RWPE2 (cell line): ENCODE data around the gene DAZAP1.

Experiments
- ATAC-seq: fragments of 200-7000 bp; cut with Tn5 transposase; 3 replicates; pipeline ENCODE4 v1.9.1; 2021; ENCODE audit warnings: low read depth
- DNase-seq: peaks from one replicate; pipeline ENCODE4 v3.0.0-alpha.2; 2020; ENCODE audit warnings: low spot score
- H3K27ac ChIP-seq: fragments of 450-650 bp; 2 replicates; pipeline ENCODE4 v1.5.1; 2017; ENCODE audit warnings: mild to moderate bottlenecking; ENCODE audit not compliant: poor library complexity, severe bottlenecking
- H3K27me3 ChIP-seq: fragments of 250-450 bp; sonication (Bioruptor Pico); 2 replicates; pipeline ENCODE4 v1.5.1; 2021; ENCODE audit warnings: mild to moderate bottlenecking, moderate library complexity; ENCODE audit not compliant: insufficient read depth, poor library complexity, severe bottlenecking
- H3K36me3 ChIP-seq: fragments of 250-450 bp; sonication (Bioruptor Pico); 2 replicates; pipeline ENCODE4 v1.5.1; 2020; ENCODE audit warnings: low read depth, mild to moderate bottlenecking, moderate library complexity
- H3K4me1 ChIP-seq: fragments of 250-450 bp; sonication (Bioruptor Pico); 2 replicates; pipeline ENCODE4 v1.5.1; 2021; ENCODE audit warnings: mild to moderate bottlenecking, moderate library complexity; ENCODE audit not compliant: insufficient read depth, poor library complexity, severe bottlenecking
- H3K4me3 ChIP-seq: fragments of 250-450 bp; sonication (Bioruptor Pico); 2 replicates; pipeline ENCODE4 v1.5.1; 2021; ENCODE audit warnings: mild to moderate bottlenecking, moderate library complexity; ENCODE audit not compliant: severe bottlenecking
- H3K9me3 ChIP-seq: fragments of 250-450 bp; sonication (Bioruptor Pico); 2 replicates; pipeline ENCODE4 v1.5.1; 2021; ENCODE audit warnings: mild to moderate bottlenecking, moderate library complexity; ENCODE audit not compliant: severe bottlenecking
- TF ChIP-seq, protein P1 (sequence below): fragments of 450-650 bp; IDR thresholded peaks from one replicate; pipeline ENCODE4 v1.5.1; 2017; ENCODE audit warnings: mild to moderate bottlenecking, moderate library complexity; ENCODE audit not compliant: poor library complexity, severe bottlenecking

The DAZAP1 gene

GRCh38 chr19:1411255-1412191, 4.1 kb downstream of the DAZAP1 start:
- Histone ChIP-seq H3K4me3 (no peak overlapping the region), H3K4me1 (peaks cover 32% of the 10 kb centered on the region)

DNA sequence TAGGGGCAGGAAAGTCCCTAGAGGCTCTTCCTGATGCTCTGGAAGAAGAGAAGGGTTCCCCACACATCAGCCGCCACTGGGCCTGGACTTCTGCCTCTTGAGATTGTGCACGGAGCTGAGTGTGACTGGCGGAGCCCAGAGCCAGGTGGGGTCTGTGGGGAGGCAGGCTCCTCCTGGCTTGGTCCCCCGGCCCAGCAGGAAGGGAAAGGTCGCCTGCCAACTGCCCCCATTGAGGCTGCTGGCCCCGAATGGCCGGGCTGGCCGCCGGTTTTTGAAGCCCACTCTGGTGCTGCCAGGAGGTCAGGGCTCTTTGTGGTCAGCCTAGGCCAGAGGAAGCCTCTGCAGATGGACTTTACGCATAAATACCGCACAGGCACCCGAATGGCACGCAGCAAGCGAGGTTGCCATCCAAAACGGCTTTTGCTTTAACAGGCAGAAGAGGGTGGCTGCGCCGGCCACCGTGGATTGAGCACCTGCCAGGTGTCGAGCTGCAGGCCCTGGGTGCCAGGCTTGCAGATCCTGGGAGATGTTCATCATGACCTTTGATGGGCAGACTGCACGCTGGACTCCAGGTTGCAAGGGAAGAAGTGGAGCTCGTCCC, 5.0 kb downstream of the DAZAP1 start:
- Histone ChIP-seq H3K27me3 (no peaks in the 10 kb centered on the region), H3K4me3 (no peak overlapping the region), H3K9me3 (no peaks in the 10 kb centered on the region), H3K4me1 (peaks cover 33% of the 10 kb centered on the region), H3K27ac (peak overlapping the region; percentile 91), H3K36me3 (peaks cover 56% of the 10 kb centered on the region)
- ATAC-seq (no peak), DNase-seq (no peak)
- TF ChIP-seq, protein P1, sequence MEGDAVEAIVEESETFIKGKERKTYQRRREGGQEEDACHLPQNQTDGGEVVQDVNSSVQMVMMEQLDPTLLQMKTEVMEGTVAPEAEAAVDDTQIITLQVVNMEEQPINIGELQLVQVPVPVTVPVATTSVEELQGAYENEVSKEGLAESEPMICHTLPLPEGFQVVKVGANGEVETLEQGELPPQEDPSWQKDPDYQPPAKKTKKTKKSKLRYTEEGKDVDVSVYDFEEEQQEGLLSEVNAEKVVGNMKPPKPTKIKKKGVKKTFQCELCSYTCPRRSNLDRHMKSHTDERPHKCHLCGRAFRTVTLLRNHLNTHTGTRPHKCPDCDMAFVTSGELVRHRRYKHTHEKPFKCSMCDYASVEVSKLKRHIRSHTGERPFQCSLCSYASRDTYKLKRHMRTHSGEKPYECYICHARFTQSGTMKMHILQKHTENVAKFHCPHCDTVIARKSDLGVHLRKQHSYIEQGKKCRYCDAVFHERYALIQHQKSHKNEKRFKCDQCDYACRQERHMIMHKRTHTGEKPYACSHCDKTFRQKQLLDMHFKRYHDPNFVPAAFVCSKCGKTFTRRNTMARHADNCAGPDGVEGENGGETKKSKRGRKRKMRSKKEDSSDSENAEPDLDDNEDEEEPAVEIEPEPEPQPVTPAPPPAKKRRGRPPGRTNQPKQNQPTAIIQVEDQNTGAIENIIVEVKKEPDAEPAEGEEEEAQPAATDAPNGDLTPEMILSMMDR: no peak

More at GRCh38 chr19:1411255-1412191, 4.1 kb downstream of the DAZAP1 start:
- H3K9me3 ChIP-seq: no peaks in the 10 kb centered on the region
- H3K27me3 ChIP-seq: no peaks in the 10 kb centered on the region
- TF ChIP-seq, protein P1: no peak
- ATAC-seq: no peak
- H3K27ac ChIP-seq: peak overlapping the region; percentile 91
- DNase-seq: no peak
- H3K36me3 ChIP-seq: peaks cover 47% of the 10 kb centered on the region

GRCh38 chr19:1412995-1413800, 5.8 kb downstream of the DAZAP1 start:
- Histone ChIP-seq H3K27ac (peak overlapping the region; percentile 74), H3K27me3 (no peaks in the 10 kb centered on the region), H3K9me3 (no peaks in the 10 kb centered on the region), H3K4me1 (peaks cover 33% of the 10 kb centered on the region), H3K36me3 (peaks cover 64% of the 10 kb centered on the region), H3K4me3 (no peak overlapping the region)
- TF ChIP-seq, protein P1: no peak
- no peak for ATAC-seq
- DNase-seq: no peak

DNA sequence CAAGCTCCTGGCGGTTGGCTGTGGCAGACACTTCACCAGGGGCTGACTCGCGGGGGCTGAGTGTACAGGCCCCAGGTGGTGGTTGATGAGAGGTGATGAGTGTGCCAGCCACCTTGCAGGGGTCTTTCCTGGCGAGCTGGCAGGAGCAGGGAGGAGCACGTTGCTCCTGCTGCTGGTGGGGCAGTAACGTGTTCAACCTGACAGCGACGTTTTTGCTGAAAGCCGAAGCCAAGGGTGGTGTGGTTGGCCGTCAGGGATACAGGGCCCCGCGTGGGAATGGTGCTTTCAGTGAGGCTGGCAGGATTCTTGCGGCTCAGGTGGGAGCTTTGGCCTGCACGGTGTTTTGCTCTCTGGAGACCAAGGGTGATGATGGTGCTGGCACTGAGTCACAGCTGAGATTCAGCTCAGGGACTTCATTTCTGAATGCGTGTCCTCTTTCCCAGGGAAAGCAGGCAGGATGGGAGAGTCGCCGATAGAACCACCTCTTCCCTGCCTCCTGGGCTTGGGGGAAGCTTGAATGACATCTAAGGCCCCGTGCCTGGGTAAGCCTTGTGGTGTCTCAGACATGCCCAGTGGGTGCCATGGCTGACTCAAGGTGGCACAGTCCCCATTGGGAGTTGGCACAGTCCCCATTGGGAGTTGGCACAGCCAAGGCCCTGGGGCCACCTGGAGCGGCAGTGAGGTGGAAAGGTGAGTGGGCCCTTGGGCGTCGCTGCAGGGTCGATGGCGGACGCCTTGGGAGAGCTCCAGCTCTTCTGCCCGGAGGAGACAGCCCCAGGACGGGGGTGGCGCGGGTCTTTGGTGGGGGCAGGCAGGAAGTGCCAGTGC, 8.8 kb downstream of the DAZAP1 start:
- DNase-seq (no peak), ATAC-seq (no peak)
- Histone ChIP-seq H3K4me1 (peaks cover 23% of the 10 kb centered on the region), H3K4me3 (no peak overlapping the region), H3K9me3 (no peaks in the 10 kb centered on the region), H3K27ac (peak overlapping the region; percentile 74), H3K36me3 (peaks cover 69% of the 10 kb centered on the region), H3K27me3 (no peaks in the 10 kb centered on the region)
- TF ChIP-seq, protein P1: no peak
